Adrenal gland (tissue), 12 donors: Measurements from ENCODE around the gene MRI1. TPM values are rescaled to one million over a fixed set of nuclear protein-coding genes. Genes with fewer than 3 reads are reported as not detected.

Source experiments
- DNase-seq, 7 donors: peaks; one replicate each; pipeline ENCODE4 v3.0.0-alpha.2; 2019 to 2020
- H3K27ac ChIP-seq, 5 donors: fragments of 200-600 bp; sonication (generic) in 4 of 5; 1 replicate in 3 of 5; 2 replicates in 2 of 5; pipeline versions ENCODE4 v1.5.1 to v1.8.0; 2016 to 2020; ENCODE audit warnings: mild to moderate bottlenecking in 1 of 5
- H3K27me3 ChIP-seq: fragments of 200-600 bp; 2 replicates; pipeline ENCODE4 v1.8.0; 2021
- H3K36me3 ChIP-seq, 2 donors: fragments of 200-600 bp; replicated peaks in 1 of 2; 1 replicate in 1 of 2; 2 replicates in 1 of 2; pipeline versions ENCODE4 v1.5.1 to v1.8.0; 2018 to 2022
- H3K4me1 ChIP-seq, 2 donors: fragments of 200-600 bp; replicated peaks in 1 of 2; 1 replicate in 1 of 2; 2 replicates in 1 of 2; pipeline versions ENCODE4 v1.5.1 to v1.8.0; 2018 to 2021
- H3K4me3 ChIP-seq, 4 donors: fragments of 200-600 bp; sonication (generic) in 3 of 4; one replicate each; pipeline ENCODE4 v1.5.1; 2016 to 2018
- H3K9me3 ChIP-seq, 3 donors: fragments of 200-600 bp; sonication (generic) in 1 of 3; replicated peaks in 1 of 3; 1 replicate in 2 of 3; 2 replicates in 1 of 3; pipeline versions ENCODE4 v1.5.1 to v1.8.0; 2016 to 2021
- CTCF ChIP-seq, 6 experiments: fragments of 450-650 bp in 4 of 6; fragments of 200-600 bp in 2 of 6; sonication (generic) in 1 of 6; IDR thresholded peaks; 1 replicate in 5 of 6; 2 replicates in 1 of 6; pipeline versions ENCODE4 v1.5.1 to v1.8.0; 2016 to 2021; ENCODE audit warnings: antibody characterized with exemption in 6 of 6, mild to moderate bottlenecking in 2 of 6, moderate library complexity in 1 of 6
- POLR2A ChIP-seq, 2 donors: fragments of 450-650 bp; IDR thresholded peaks; one replicate each; pipeline ENCODE4 v1.6.1; 2017; ENCODE audit warnings: antibody characterized with exemption in 2 of 2, mild to moderate bottlenecking in 2 of 2, moderate library complexity in 1 of 2
- WGBS, 4 donors: extraction: QIAGEN DNeasy Blood & Tissue Kit in 2 of 4; methylation state at CpG; one replicate each; pipeline versions ENCODE4 v1.1.5 to v1.1.7; 2013 to 2017; 5-methylcytosine and 5-hydroxymethylcytosine counted together
- intact Hi-C, 2 donors: fragments of 100-400 bp; cut with DNase I; formaldehyde crosslinking; loops; one replicate each; pipeline versions ENCODE4 v1.14.1 to v1.15.0; 2022 to 2023
- polyA plus RNA-seq, 3 donors: library from polyadenylated mRNA; stranded (reverse); fragments of 200-250 nt in 2 of 3; fragments of 350-450 nt in 1 of 3; fragmentation: Illumina TruSeq in 1 of 3; extraction: RNeasy Lipid Tissue Mini Kit (QIAGEN cat#74804) in 1 of 3; gene quantifications; one replicate each; pipeline ENCODE4 v1.2.3, GENCODE V29; 2013 to 2014
- total RNA-seq, 9 donors: library from RNA; depleted of rRNA in 4 of 9; stranded (reverse); fragments of >200 nt in 4 of 9; fragments of 120-200 nt in 1 of 9; fragmentation: NEBNext Ultra II Directional in 1 of 9; extraction: Animal tissue kit (Norgen Biotek cat#: 25700) in 1 of 9; gene quantifications; one replicate each; pipeline versions ENCODE4 v1.1.0 to v1.2.4, GENCODE V29; 2013 to 2023
- donor health status: healthy with polysubstance abuse.
- donor health status: Bipolar disorder and iron deficiency.
- donor health status: DM: yes; HTN: yes; CAD: no.
- donor health status: DM: no; HTN: no; CAD: no.
- donor health status: DM: no; HTN: no; CAD: no.
- donor health status: DM: yes; HTN: yes; CAD: no.

The MRI1 gene
- total and polyA plus RNA-seq, 12 donors = 11.9 to 69.6 (median 38.1) TPM

- H3K36me3 ChIP-seq = peaks cover 0 to 13% of the 10 kb centered on the region in 2 donors
- H3K4me3 ChIP-seq = no peak overlapping the region
- H3K4me1 ChIP-seq = peaks cover under 1 to 3% of the 10 kb centered on the region in 2 donors
- TF ChIP-seq POLR2A (IDR thresholded peaks at IDR 0.05) = no peak
- no peak for TF ChIP-seq CTCF (IDR thresholded peaks at IDR 0.05)
- intact Hi-C loops = no loop called here
- DNase-seq = no peak
- H3K27me3 ChIP-seq = no peaks in the 10 kb centered on the region
- H3K9me3 ChIP-seq = no peaks in the 10 kb centered on the region
- 89 to 97% (median 94%) methylated on average over 4 to 9 of the region's 9 CpGs for WGBS, 4 donors
- H3K27ac ChIP-seq = peak overlapping the region in 1 of 5 donors; percentile 52
These were observed 38.7 kb downstream of the MRI1 start for GRCh38 chr19:13803038-13803437.

DNA sequence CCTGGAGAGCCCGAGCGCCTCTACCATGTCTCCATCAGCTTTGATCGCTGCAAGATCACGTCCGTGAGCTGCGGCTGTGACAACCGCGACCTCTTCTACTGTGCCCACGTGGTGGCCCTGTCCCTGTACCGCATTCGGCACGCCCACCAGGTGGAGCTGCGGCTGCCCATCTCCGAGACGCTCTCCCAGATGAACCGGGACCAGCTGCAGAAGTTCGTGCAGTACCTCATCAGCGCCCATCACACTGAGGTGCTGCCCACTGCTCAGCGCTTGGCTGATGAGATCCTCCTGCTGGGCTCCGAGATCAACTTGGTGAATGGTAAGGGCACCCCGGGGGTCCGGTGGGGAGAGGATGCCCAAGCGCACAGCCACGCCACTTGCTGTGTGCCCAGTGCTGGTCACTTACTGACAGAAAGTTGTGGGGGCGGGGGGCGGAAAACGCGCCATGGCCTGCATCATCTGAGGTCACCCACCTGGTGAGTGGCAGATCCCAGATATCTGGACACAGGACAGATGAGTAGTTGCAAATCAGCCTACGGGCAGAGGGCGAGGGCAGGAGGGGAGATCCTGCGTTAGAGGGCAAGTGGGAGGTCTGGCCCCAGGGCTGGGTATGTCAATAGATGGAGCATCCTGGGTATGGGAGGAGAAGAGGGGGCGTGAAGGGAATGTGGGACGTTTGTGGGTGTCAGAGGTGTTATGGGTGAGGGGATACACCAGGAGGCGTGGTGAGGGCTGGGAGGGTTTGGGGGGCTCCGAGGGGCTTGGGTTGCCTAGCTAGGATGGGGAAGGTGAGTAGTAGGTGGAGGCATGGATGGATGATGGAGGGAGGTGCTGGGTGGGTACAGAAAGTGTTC, 40.7 kb downstream of the MRI1 start:
- no peak overlapping the region for H3K4me3 ChIP-seq
- WGBS, 4 donors = 81 to 87% (median 82%) methylated on average over 28 to 35 of the region's 35 CpGs
- intact Hi-C loops = no loop called here

GRCh38 chr19:13806728-13807127, 42.4 kb downstream of the MRI1 start:
- no peaks in the 10 kb centered on the region for H3K9me3 ChIP-seq
- 95 to 97% (median 96%) methylated on average over 3 of the region's 3 CpGs for WGBS, 4 donors
- no peak for DNase-seq
- H3K4me3 ChIP-seq = no peak overlapping the region
- TF ChIP-seq CTCF (IDR thresholded peaks at IDR 0.05) (no peak), POLR2A (IDR thresholded peaks at IDR 0.05) (no peak)
- intact Hi-C loops = no loop called here
- H3K4me1 ChIP-seq = no peaks in the 10 kb centered on the region
- no peak overlapping the region for H3K27ac ChIP-seq
- H3K27me3 ChIP-seq = no peaks in the 10 kb centered on the region
- H3K36me3 ChIP-seq = peaks cover 0 to 16% of the 10 kb centered on the region in 2 donors

More for the DNA sequence above, 40.7 kb downstream of the MRI1 start:
- Histone ChIP-seq H3K36me3 (peaks cover 0 to 16% of the 10 kb centered on the region in 2 donors), H3K4me1 (no peaks in the 10 kb centered on the region), H3K27ac (no peak overlapping the region), H3K27me3 (no peaks in the 10 kb centered on the region), H3K9me3 (no peaks in the 10 kb centered on the region)
- DNase-seq = peak in 1 of 7 donors; percentile 37
- peak in 4 of 6 experiments; percentile 15 to 35 (median 26) for TF ChIP-seq CTCF (IDR thresholded peaks at IDR 0.05)
- TF ChIP-seq POLR2A (IDR thresholded peaks at IDR 0.05) = no peak

DNA sequence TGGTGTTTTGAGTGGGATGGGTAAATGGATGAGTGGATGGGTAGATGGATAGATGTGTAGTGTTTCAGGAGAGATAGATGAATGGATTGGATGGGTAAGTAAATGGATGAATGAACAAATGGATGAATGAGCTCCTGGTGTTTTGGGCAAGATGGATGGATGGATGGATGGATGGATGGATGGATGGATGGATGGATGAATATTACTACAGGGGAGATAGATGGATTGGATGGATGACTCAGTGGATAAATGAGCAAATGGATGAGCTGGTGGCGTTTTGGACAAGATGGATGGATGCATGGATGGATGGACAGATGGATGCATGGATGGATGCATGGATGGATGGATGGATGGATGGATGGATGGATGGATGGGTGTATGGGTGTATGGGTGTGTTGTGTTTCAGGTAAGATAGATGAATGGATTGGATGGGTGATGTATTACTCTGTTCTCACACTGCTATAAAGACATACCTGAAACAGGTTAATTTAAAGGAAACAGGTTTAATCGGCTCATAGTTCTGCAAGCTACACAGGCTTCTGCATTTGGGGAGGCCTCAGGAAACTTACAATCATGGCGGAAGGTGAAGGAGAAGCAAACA, 43.2 kb downstream of the MRI1 start:
- Histone ChIP-seq H3K4me3 (no peak overlapping the region), H3K4me1 (no peaks in the 10 kb centered on the region), H3K27me3 (no peaks in the 10 kb centered on the region), H3K9me3 (no peaks in the 10 kb centered on the region), H3K36me3 (peaks cover 0 to 16% of the 10 kb centered on the region in 2 donors), H3K27ac (no peak overlapping the region)
- intact Hi-C loops = no loop called here
- DNase-seq = no peak
- TF ChIP-seq CTCF (IDR thresholded peaks at IDR 0.05) (no peak), POLR2A (IDR thresholded peaks at IDR 0.05) (no peak)
- WGBS, 4 donors = 91 to 97% (median 94%) methylated on average over 3 of the region's 3 CpGs
